K562 (cell line): ENCODE data around the gene EPS8. TPM values are rescaled to one million over a fixed set of nuclear protein-coding genes. Genes with fewer than 3 reads are reported as not detected.

Experiments used
- ATAC-seq: fragments of 200-7000 bp; cut with Tn5 transposase; 3 replicates; pipeline ENCODE4 v1.9.1; 2020; ENCODE audit warnings: moderate library complexity
- BruUV-seq: library from RNA; stranded (reverse); fragments of 400-500 nt; replicated peaks from 2 replicates; lab custom pipeline; 2021; lab: Mats Ljungman, UMichigan
- CTCF ChIA-PET: fragments of 300-600 bp; formaldehyde crosslinking; extraction: SDS; loops from one replicate; lab custom pipeline; 2021; ENCODE audit warnings: low intra/inter-chr PET ratio; lab: Yijun Ruan, JAX
- POLR2A ChIA-PET: fragments of 300-600, 350-650 bp; sonication (Branson Sonifier 250); formaldehyde crosslinking; extraction: SDS; loops from one replicate; lab custom pipeline; 2021; ENCODE audit warnings: antibody characterized with exemption, inconsistent platforms; lab: Yijun Ruan, JAX
- DNase-seq, 4 experiments: peaks; one replicate each; pipeline versions ENCODE4 v3.0.0 to v3.0.0-alpha.2; 2011 to 2018; ENCODE audit warnings: low spot score in 3 of 4, mixed read lengths in 3 of 4; ENCODE audit errors: extremely low read depth in 1 of 4
- FAIRE-seq: peaks from 2 replicates; lab custom pipeline; 2011; peaks lifted over from hg19 to GRCh38; lab: Jason Lieb, UNC
- H2AFZ ChIP-seq: 2 replicates; pipeline ENCODE4 v1.6.0; 2011; ENCODE audit warnings: low read depth, low read length, control low read depth, inconsistent platforms
- H3K27ac ChIP-seq: fragments of 200-600 bp; 3 replicates; pipeline ENCODE4 v1.8.0; 2011; ENCODE audit warnings: low read depth, mild to moderate bottlenecking, control low read depth, inconsistent platforms, low read length, moderate library complexity, mixed read lengths; ENCODE audit errors: extremely low read depth
- H3K27me3 ChIP-seq, 2 experiments: fragments of 300-600 bp in 1 of 2; 2 replicates in 1 of 2; 3 replicates in 1 of 2; pipeline versions ENCODE4 v1.6.0 to v1.8.0; 2011; ENCODE audit warnings: inconsistent platforms in 2 of 2, low read length in 2 of 2, mild to moderate bottlenecking in 1 of 2, mixed read lengths in 1 of 2, moderate library complexity in 1 of 2; ENCODE audit not compliant: control insufficient read depth in 2 of 2, insufficient read depth in 2 of 2
- H3K36me3 ChIP-seq: fragments of 300-600 bp; 3 replicates; pipeline ENCODE4 v1.8.0; 2011; ENCODE audit warnings: mild to moderate bottlenecking, low read length, inconsistent platforms; ENCODE audit not compliant: control insufficient read depth, insufficient read depth
- H3K4me1 ChIP-seq, 2 experiments: fragments of 200-600 bp in 1 of 2; replicated peaks in 1 of 2; 2 replicates in 1 of 2; 3 replicates in 1 of 2; pipeline versions ENCODE4 v1.5.1 to v1.8.0; 2011; ENCODE audit warnings: inconsistent platforms in 2 of 2, low read length in 2 of 2, mild to moderate bottlenecking in 1 of 2, mixed read lengths in 1 of 2, moderate library complexity in 1 of 2; ENCODE audit not compliant: control insufficient read depth in 2 of 2, insufficient read depth in 2 of 2
- H3K4me2 ChIP-seq: 2 replicates; pipeline ENCODE4 v1.6.1; 2011; ENCODE audit warnings: low read length, control low read depth, inconsistent platforms, mixed read lengths; ENCODE audit not compliant: insufficient read depth
- H3K4me3 ChIP-seq: fragments of 200-600 bp; sonication (generic), shearing (Covaris generic); 2 replicates; pipeline ENCODE4 v1.5.1; 2016; ENCODE audit warnings: control low read depth, inconsistent platforms
- H3K79me2 ChIP-seq: fragments of 200-600 bp; 3 replicates; pipeline ENCODE4 v1.8.0; 2011; ENCODE audit warnings: low read length, inconsistent platforms; ENCODE audit not compliant: control insufficient read depth, insufficient read depth
- H3K9ac ChIP-seq, 2 experiments: 2 replicates each; pipeline versions ENCODE4 v1.6.0 to v1.6.1; 2011; ENCODE audit warnings: low read depth in 2 of 2, low read length in 2 of 2, control low read depth in 1 of 2, inconsistent platforms in 1 of 2, mild to moderate bottlenecking in 1 of 2, mixed read lengths in 1 of 2; ENCODE audit not compliant: insufficient read depth in 1 of 2
- H3K9me1 ChIP-seq: one replicate; pipeline ENCODE4 v1.6.0; 2011; ENCODE audit warnings: inconsistent platforms, mild to moderate bottlenecking, low read length, moderate library complexity; ENCODE audit not compliant: control insufficient read depth, insufficient read depth
- H3K9me3 ChIP-seq: replicated peaks from 2 replicates; pipeline ENCODE4 v1.5.1; 2011; ENCODE audit warnings: low read depth, low read length, inconsistent platforms; ENCODE audit not compliant: control insufficient read depth, insufficient read depth
- H4K20me1 ChIP-seq: replicated peaks from 2 replicates; pipeline ENCODE4 v1.6.1; 2011; ENCODE audit warnings: low read length, inconsistent platforms, mixed read lengths; ENCODE audit not compliant: control insufficient read depth, insufficient read depth
- DIDO1 ChIP-seq: fragments of 450-650 bp; IDR thresholded peaks from 2 replicates; pipeline ENCODE4 v1.6.1; 2016; ENCODE audit warnings: low read depth, missing biosample characterization, missing genetic modification characterization
- HNRNPLL ChIP-seq: fragments of 200-400 bp; formaldehyde crosslinking; IDR thresholded peaks from 2 replicates; pipeline ENCODE4 v1.6.1; 2017; ENCODE audit warnings: low read length, low read depth, mild to moderate bottlenecking; ENCODE audit not compliant: poor library complexity, severe bottlenecking
- KDM1A ChIP-seq, 2 experiments: fragments of 450-650 bp; IDR thresholded peaks; 2 replicates each; pipeline ENCODE4 v1.6.1; 2016; ENCODE audit warnings: mild to moderate bottlenecking in 2 of 2
- PTTG1 ChIP-seq: fragments of 450-650 bp; IDR thresholded peaks from 2 replicates; pipeline ENCODE4 v1.6.1; 2016; ENCODE audit warnings: low read depth, mild to moderate bottlenecking, missing genetic modification characterization, missing compliant biosample characterization
- USF2 ChIP-seq: sonication (generic); formaldehyde crosslinking; IDR thresholded peaks from 2 replicates; pipeline ENCODE4 v1.5.0; 2020; ENCODE audit warnings: missing genetic modification reagents
- XRCC3 ChIP-seq: fragments of 450-650 bp; IDR thresholded peaks from 2 replicates; pipeline ENCODE4 v1.6.1; 2017; ENCODE audit warnings: mild to moderate bottlenecking, moderate library complexity
- ZBTB33 ChIP-seq: sonication (generic); formaldehyde crosslinking; IDR thresholded peaks from 2 replicates; pipeline ENCODE4 v1.8.1; 2023; ENCODE audit warnings: mild to moderate bottlenecking, missing genetic modification reagents
- ZMIZ1 ChIP-seq, 2 experiments: fragments of 150-350 bp in 1 of 2; IDR thresholded peaks; 2 replicates each; pipeline ENCODE4 v1.6.1; 2012 to 2016; ENCODE audit warnings: low read depth in 2 of 2, low read length in 2 of 2, mild to moderate bottlenecking in 1 of 2, moderate library complexity in 1 of 2
- ZNF507 ChIP-seq: conservative IDR thresholded peaks from 2 replicates; pipeline ENCODE4 v1.6.1; 2017; ENCODE audit warnings: missing genetic modification characterization, missing compliant biosample characterization
- ZNF75A ChIP-seq: fragments of 450-650 bp; formaldehyde crosslinking; IDR thresholded peaks from 2 replicates; pipeline ENCODE4 v1.4.0; 2020; ENCODE audit warnings: mild to moderate bottlenecking
- WGBS: fragments of 100-300 bp; shearing (Covaris generic); methylation state at CpG from one replicate; pipeline ENCODE4 v1.1.6; 2016; ENCODE audit warnings: low coverage, mixed read lengths; ENCODE audit not compliant: insufficient coverage; ENCODE audit errors: missing lambda C conversion rate; 5-methylcytosine and 5-hydroxymethylcytosine counted together
- in situ Hi-C: fragments of 300-500 bp; cut with MboI; formaldehyde crosslinking; loops from 4 replicates; pipeline ENCODE4 v1.15.0; 2018; ENCODE audit warnings: inconsistent platforms, mixed read lengths
- intact Hi-C: fragments of 100-400 bp; cut with micrococcal nuclease; formaldehyde crosslinking; loops from 2 replicates; pipeline ENCODE4 v1.14.2; 2022
- polyA plus RNA-seq, 8 experiments: library from polyadenylated mRNA; depleted of rRNA in 4 of 8; stranded (reverse) in 5 of 8; unstranded in 3 of 8; fragments of >200 nt; fragmentation: Nextera tagmentation in 2 of 8; fragmentation: Illumina TruSeq in 1 of 8; extraction: Ambion mirVana in 2 of 8; extraction: Trizol in 1 of 8; gene quantifications; 2 replicates each; pipeline versions ENCODE4 v1.2.1 to v1.2.3, GENCODE V29; 2011 to 2014; ENCODE audit warnings: inconsistent platforms in 1 of 8, missing spikeins in 1 of 8
- total RNA-seq, 7 experiments: library from RNA; depleted of rRNA in 6 of 7; stranded (reverse); fragments of >200 nt in 6 of 7; fragmentation: Illumina TruSeq in 2 of 7; extraction: Trizol in 2 of 7; gene quantifications; 2 replicates each; pipeline versions ENCODE4 v1.2.1 to v1.2.3, GENCODE V29; 2011 to 2021; ENCODE audit warnings: low replicate concordance in 1 of 7
- TF ChIP-seq, protein P1 (sequence below): sonication (generic); formaldehyde crosslinking; IDR thresholded peaks from 2 replicates; pipeline ENCODE4 v1.8.1; 2023; ENCODE audit warnings: mild to moderate bottlenecking, missing genetic modification reagents

Gene EPS8
- total and polyA plus RNA-seq, 9 of the 15 experiments (the other 6 are each of a cell fraction or from before 2014, with no cell fraction given) = 0.10 to 1.9 (median 0.33) TPM

- TF ChIP-seq ZNF75A (CRISPR knock-in tag) = no peak
- TF ChIP-seq USF2 (CRISPR knock-in tag) = no peak
- TF ChIP-seq KDM1A (IDR thresholded peaks at IDR 0.05) = no peak
- TF ChIP-seq ZBTB33 (CRISPR knock-in tag) = no peak
Measured at GRCh38 chr12:15717940-15718567, 71.1 kb downstream of the EPS8 start (continued).

GRCh38 chr12:15716581-15716980 is 72.6 kb downstream of the EPS8 start:
- Histone ChIP-seq H3K4me2 (no peak overlapping the region), H3K9ac (no peak overlapping the region), H3K9me1 (no peaks in the 10 kb centered on the region), H3K4me1 (no peaks in the 10 kb centered on the region), H3K27ac (no peak overlapping the region), H4K20me1 (no peaks in the 10 kb centered on the region), H3K27me3 (no peaks in the 10 kb centered on the region), H3K9me3 (no peaks in the 10 kb centered on the region), H2AFZ (no peak overlapping the region), H3K36me3 (no peaks in the 10 kb centered on the region), H3K79me2 (no peaks in the 10 kb centered on the region), H3K4me3 (no peak overlapping the region)
- intact Hi-C loops (no loop called here), in situ Hi-C loops (no loop called here)
- BruUV-seq = no TSS peak
- 0% methylated on average over 2 of the region's 2 CpGs for WGBS
- DNase-seq = no peak
- no peak for ATAC-seq
- POLR2A ChIA-PET = no interaction called here
- no peak for FAIRE-seq
- CTCF ChIA-PET = no interaction called here
- no peak for TF ChIP-seq ZMIZ1 (IDR thresholded peaks at IDR 0.05; ENCODE audit: low read depth in 2 of 2, low read length in 2 of 2)
- no peak for TF ChIP-seq PTTG1
- TF ChIP-seq, protein P1, sequence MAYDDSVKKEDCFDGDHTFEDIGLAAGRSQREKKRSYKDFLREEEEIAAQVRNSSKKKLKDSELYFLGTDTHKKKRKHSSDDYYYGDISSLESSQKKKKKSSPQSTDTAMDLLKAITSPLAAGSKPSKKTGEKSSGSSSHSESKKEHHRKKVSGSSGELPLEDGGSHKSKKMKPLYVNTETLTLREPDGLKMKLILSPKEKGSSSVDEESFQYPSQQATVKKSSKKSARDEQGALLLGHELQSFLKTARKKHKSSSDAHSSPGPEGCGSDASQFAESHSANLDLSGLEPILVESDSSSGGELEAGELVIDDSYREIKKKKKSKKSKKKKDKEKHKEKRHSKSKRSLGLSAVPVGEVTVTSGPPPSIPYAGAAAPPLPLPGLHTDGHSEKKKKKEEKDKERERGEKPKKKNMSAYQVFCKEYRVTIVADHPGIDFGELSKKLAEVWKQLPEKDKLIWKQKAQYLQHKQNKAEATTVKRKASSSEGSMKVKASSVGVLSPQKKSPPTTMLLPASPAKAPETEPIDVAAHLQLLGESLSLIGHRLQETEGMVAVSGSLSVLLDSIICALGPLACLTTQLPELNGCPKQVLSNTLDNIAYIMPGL (CRISPR knock-in tag) = no peak
- TF ChIP-seq ZNF507 (tag) = no peak
- no peak for TF ChIP-seq DIDO1 (tag)
- no peak for TF ChIP-seq HNRNPLL
- TF ChIP-seq XRCC3 = no peak
